ENCODE measurements around the gene THSD7A. TPM values are rescaled to one million over a fixed set of nuclear protein-coding genes. Genes with fewer than 3 reads are reported as not detected.
A peak's percentile ranks its signal among the peaks of the same experiment; 100 is the strongest.

The THSD7A gene
- total and polyA plus RNA-seq, 2 of the 13 experiments (the other 11 are each of a cell fraction or from before 2014, with no cell fraction given) = 0.01 to 0.07 TPM

GRCh38 chr7:11436773-11437524 lies 395.0 kb downstream of the THSD7A start:
- no peaks in the 10 kb centered on the region for H3K36me3 ChIP-seq (replicated peaks in 1 of 2; ENCODE audit: control insufficient read depth in 1 of 2, insufficient read depth in 2 of 2, low read length in 2 of 2)
- H2AFZ ChIP-seq (ENCODE audit: low read length) = no peak overlapping the region
- no peaks in the 10 kb centered on the region for H3K79me2 ChIP-seq (ENCODE audit: insufficient read depth, low read length)
- intact Hi-C loops (cut with micrococcal nuclease; ENCODE audit: unreplicated experiment) (no loop called here), in situ Hi-C loops (cut with HindIII; ENCODE audit: extremely low pct_ligation_motif_present, low pct_unique_long_range_greater_than_20kb) (loop anchor here (25.0 kb wide), 1 partner anchor 1050 kb away; no protein-coding TSS in a partner anchor)
- no peak overlapping the region for H3K4me3 ChIP-seq (replicated peaks in 1 of 3; ENCODE audit: insufficient read depth in 1 of 3, low read depth in 2 of 3, low read length in 3 of 3)
- no TSS peak for BruUV-seq (replicated peaks)
- H3K4me1 ChIP-seq (ENCODE audit: insufficient read depth, low read length) = no peaks in the 10 kb centered on the region
- no peak overlapping the region for H3K27ac ChIP-seq (ENCODE audit: extremely low read length, insufficient read depth, low read length)
- no peak overlapping the region for H3K4me2 ChIP-seq (ENCODE audit: low read depth, low read length)
- TF ChIP-seq TOE1 (CRISPR knock-in tag; IDR thresholded peaks at IDR 0.05) (no peak), EZH2 (conservative IDR thresholded peaks at IDR 0.05; ENCODE audit: low read depth, low read length) (no peak), MAFF (IDR thresholded peaks at IDR 0.05; ENCODE audit: low read depth, low read length) (peak; percentile 62), SRF (IDR thresholded peaks at IDR 0.05; ENCODE audit: low read depth, low read length) (no peak), MAFK (conservative IDR thresholded peaks at IDR 0.05 in 1 of 2, IDR thresholded peaks at IDR 0.05 in 1 of 2; ENCODE audit: low read length in 2 of 2) (peak; percentile 71 to 83)
- POLR2A ChIA-PET = no interaction called here
- H3K27me3 ChIP-seq (ENCODE audit: control insufficient read depth in 1 of 2, insufficient read depth in 2 of 2, low read length in 2 of 2) = no peaks in the 10 kb centered on the region
- CTCF ChIA-PET (ENCODE audit: low intra/inter-chr PET ratio, low total read pairs) = no interaction called here
- DNase-seq (ENCODE audit: low spot score) (no peak), ATAC-seq (no peak), FAIRE-seq (no peak)
- H4K20me1 ChIP-seq (ENCODE audit: insufficient read depth, low read length) = no peaks in the 10 kb centered on the region
- no peak overlapping the region for H3K9ac ChIP-seq (ENCODE audit: insufficient read depth, low read depth, low read length)
- WGBS (ENCODE audit: low lambda C conversion rate) = 4% methylated on average over 2 of the region's 2 CpGs
- H3K9me3 ChIP-seq (ENCODE audit: low read length) = no peaks in the 10 kb centered on the region

GRCh38 chr7:11436316-11436715 lies 395.7 kb downstream of the THSD7A start:
- FAIRE-seq (no peak), ATAC-seq (no peak), DNase-seq (ENCODE audit: low spot score) (no peak)
- no peaks in the 10 kb centered on the region for H3K36me3 ChIP-seq (replicated peaks in 1 of 2; ENCODE audit: control insufficient read depth in 1 of 2, insufficient read depth in 2 of 2, low read length in 2 of 2)
- no peak overlapping the region for H3K4me2 ChIP-seq (ENCODE audit: low read depth, low read length)
- WGBS (ENCODE audit: low lambda C conversion rate) = 0% methylated on average over 1 of the region's 1 CpG
- BruUV-seq (replicated peaks) = no TSS peak
- H4K20me1 ChIP-seq (ENCODE audit: insufficient read depth, low read length) = no peaks in the 10 kb centered on the region
- H3K9ac ChIP-seq (ENCODE audit: insufficient read depth, low read depth, low read length) = no peak overlapping the region
- H3K27me3 ChIP-seq (ENCODE audit: control insufficient read depth in 1 of 2, insufficient read depth in 2 of 2, low read length in 2 of 2) = no peaks in the 10 kb centered on the region
- H3K4me3 ChIP-seq (replicated peaks in 1 of 3; ENCODE audit: insufficient read depth in 1 of 3, low read depth in 2 of 3, low read length in 3 of 3) = no peak overlapping the region
- TF ChIP-seq HDAC2 (CRISPR knock-in tag; IDR thresholded peaks at IDR 0.05) (no peak), ZNF710 (CRISPR knock-in tag; IDR thresholded peaks at IDR 0.05; ENCODE audit: borderline replicate concordance) (no peak), ARNT (IDR thresholded peaks at IDR 0.05) (no peak), ZBTB44 (CRISPR knock-in tag; IDR thresholded peaks at IDR 0.05) (no peak)
- H3K79me2 ChIP-seq (ENCODE audit: insufficient read depth, low read length) = no peaks in the 10 kb centered on the region
- no peaks in the 10 kb centered on the region for H3K9me3 ChIP-seq (ENCODE audit: low read length)
- CTCF ChIA-PET (ENCODE audit: low intra/inter-chr PET ratio, low total read pairs) = no interaction called here
- POLR2A ChIA-PET = no interaction called here
- H3K4me1 ChIP-seq (ENCODE audit: insufficient read depth, low read length) = no peaks in the 10 kb centered on the region
- no peak overlapping the region for H3K27ac ChIP-seq (ENCODE audit: extremely low read length, insufficient read depth, low read length)
- no peak overlapping the region for H2AFZ ChIP-seq (ENCODE audit: low read length)
- intact Hi-C loops (cut with micrococcal nuclease; ENCODE audit: unreplicated experiment) (no loop called here), in situ Hi-C loops (cut with HindIII; ENCODE audit: extremely low pct_ligation_motif_present, low pct_unique_long_range_greater_than_20kb) (loop anchor here (25.0 kb wide), 1 partner anchor 1051 kb away; no protein-coding TSS in a partner anchor)
